AG04449 (cell line): ENCODE measurements around the gene CIT.
"Not testable (repeated sequence)": the region's sequence is repeated elsewhere in the genome, so short reads cannot be mapped to it uniquely, and the experiment has no call there.

Source experiments
- CTCF ChIA-PET: fragments of 350-600 bp; formaldehyde crosslinking; extraction: SDS; loops from one replicate; lab custom pipeline; 2021; ENCODE audit warnings: antibody characterized with exemption; lab: Yijun Ruan, JAX
- POLR2A ChIA-PET: fragments of 400-600, 350-600 bp; formaldehyde crosslinking; extraction: SDS; loops from one replicate; lab custom pipeline; 2020; ENCODE audit warnings: antibody characterized with exemption, inconsistent platforms; lab: Yijun Ruan, JAX
- DNase-seq: peaks from one replicate; pipeline ENCODE4 v3.0.0-alpha.2; 2010; ENCODE audit warnings: low read depth, low spot score
- H3K4me3 ChIP-seq: 2 replicates; pipeline ENCODE4 v1.5.1; 2011; ENCODE audit warnings: low read depth, mild to moderate bottlenecking, control low read depth, low read length
- TF ChIP-seq, protein P1 (sequence below): IDR thresholded peaks from one replicate; pipeline ENCODE4 v1.5.1; 2011; ENCODE audit warnings: mild to moderate bottlenecking, moderate library complexity, low read length, control low read depth, inconsistent platforms; ENCODE audit not compliant: insufficient read depth; ENCODE audit errors: missing control alignments

CIT gene

DNA sequence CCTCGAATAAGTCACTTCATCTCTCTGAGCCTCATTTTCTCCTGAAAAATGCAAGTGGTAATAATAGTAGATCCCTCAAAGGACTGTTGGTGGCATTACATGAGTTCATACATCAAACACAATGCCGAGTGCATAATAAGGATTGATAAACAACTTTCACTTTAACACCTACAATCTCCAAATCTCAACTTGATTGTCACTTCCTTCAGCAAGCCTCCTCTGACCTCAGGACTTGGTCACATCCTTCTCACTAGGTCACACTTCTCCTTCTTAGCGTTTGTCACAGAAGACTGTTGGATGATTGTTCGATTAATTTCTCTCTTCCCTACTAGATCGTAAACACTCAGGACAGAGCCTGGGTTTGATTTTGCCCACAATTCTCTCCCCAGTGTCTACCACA is 217.0 kb downstream of the CIT start:
- DNase-seq = no peak
- TF ChIP-seq, protein P1, sequence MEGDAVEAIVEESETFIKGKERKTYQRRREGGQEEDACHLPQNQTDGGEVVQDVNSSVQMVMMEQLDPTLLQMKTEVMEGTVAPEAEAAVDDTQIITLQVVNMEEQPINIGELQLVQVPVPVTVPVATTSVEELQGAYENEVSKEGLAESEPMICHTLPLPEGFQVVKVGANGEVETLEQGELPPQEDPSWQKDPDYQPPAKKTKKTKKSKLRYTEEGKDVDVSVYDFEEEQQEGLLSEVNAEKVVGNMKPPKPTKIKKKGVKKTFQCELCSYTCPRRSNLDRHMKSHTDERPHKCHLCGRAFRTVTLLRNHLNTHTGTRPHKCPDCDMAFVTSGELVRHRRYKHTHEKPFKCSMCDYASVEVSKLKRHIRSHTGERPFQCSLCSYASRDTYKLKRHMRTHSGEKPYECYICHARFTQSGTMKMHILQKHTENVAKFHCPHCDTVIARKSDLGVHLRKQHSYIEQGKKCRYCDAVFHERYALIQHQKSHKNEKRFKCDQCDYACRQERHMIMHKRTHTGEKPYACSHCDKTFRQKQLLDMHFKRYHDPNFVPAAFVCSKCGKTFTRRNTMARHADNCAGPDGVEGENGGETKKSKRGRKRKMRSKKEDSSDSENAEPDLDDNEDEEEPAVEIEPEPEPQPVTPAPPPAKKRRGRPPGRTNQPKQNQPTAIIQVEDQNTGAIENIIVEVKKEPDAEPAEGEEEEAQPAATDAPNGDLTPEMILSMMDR = no peak
- ChIA-PET POLR2A (no interaction called here), CTCF (interaction anchor here (1.2 to 2.1 kb wide), 3 partner anchors 11 to 16 kb away, joined by 3 to 12 read pairs (median 8); no protein-coding TSS in a partner anchor)
- no peak overlapping the region for H3K4me3 ChIP-seq

DNA sequence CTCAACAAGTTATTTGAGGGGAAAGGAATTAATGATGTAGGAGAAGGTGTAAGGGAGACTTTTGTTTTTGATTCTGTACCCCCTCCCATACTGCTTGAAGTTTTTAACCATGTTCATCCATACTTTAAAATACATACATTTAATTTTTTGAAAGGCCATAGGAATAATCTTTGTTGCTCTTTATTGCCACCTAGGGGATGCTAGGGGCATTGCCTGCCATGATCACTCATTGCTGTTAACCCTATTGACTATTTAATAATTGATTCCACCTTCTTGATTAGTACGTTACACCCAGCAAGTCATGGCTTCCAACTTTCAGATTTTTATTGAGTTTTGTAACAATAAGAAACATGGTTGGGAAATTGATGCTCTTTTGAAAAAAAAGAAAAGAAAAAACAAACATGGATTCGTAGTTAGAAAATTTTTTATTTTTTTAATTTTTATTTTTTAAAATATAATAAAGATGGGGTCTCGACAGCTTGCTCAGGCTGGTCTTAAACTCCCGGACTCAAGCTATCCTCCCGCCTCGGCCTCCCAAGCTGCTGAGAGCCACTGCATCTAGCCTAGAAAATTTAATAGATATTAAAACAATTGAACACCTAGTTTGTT is 217.7 kb downstream of the CIT start:
- TF ChIP-seq, protein P1 = peak; percentile 65
- CTCF ChIA-PET = interaction anchor here (1.0 to 2.1 kb wide), 7 partner anchors 8 to 123 kb away, joined by 3 to 12 read pairs (median 8); partner anchors contain the start of gene PRKAB1

DNA sequence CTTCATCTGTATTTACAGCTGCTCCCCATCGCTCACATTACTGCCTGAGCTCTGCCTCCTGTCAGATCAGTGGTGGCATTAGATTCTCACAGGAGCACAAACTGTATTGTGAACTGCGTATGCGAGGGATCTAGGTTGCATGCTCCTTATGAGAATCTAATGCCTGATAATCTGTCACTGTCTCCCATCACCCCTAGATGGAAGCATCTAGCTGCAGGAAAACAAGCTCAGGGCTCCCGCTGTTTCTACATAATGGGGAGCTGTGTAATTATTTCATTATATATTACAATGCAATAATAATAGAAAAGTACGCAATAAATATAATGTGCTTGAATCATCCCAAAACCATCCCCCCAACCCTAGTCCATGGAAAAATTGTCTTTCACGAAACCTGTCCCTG is 219.0 kb downstream of the CIT start:
- H3K4me3 ChIP-seq, DNase-seq, POLR2A ChIA-PET: not testable (repeated sequence)
- CTCF ChIA-PET = interaction anchor here (0.8 to 2.1 kb wide), 8 partner anchors 9 to 281 kb away, joined by 3 to 12 read pairs (median 8); partner anchors contain the start of gene PRKAB1

More for the DNA sequence above, 217.7 kb downstream of the CIT start:
- no peak overlapping the region for H3K4me3 ChIP-seq
- POLR2A ChIA-PET = no interaction called here
- DNase-seq = no peak

DNA sequence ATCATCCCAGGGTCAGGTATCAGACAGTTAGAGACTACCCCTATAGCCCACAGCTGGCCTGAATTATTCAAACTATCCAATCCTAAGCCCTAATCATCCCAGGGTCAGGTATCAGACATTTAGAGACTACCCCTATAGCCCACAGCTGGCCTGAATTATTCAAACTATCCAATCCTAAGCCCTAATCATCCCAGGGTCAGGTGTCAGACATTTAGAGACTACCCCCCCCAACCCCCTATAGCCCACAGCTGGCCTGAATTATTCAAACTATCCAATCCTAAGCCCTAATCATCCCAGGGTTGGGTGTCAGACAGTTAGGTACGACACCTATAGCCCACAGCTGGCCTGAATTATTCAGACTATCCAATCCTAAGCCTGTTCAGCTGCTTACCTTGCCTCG is 220.1 kb downstream of the CIT start:
- POLR2A ChIA-PET, H3K4me3 ChIP-seq, DNase-seq: not testable (repeated sequence)
- CTCF ChIA-PET = interaction anchor here (1.0 kb wide), 1 partner anchor 9 kb away, joined by 3 read pairs; no protein-coding TSS in a partner anchor

DNA sequence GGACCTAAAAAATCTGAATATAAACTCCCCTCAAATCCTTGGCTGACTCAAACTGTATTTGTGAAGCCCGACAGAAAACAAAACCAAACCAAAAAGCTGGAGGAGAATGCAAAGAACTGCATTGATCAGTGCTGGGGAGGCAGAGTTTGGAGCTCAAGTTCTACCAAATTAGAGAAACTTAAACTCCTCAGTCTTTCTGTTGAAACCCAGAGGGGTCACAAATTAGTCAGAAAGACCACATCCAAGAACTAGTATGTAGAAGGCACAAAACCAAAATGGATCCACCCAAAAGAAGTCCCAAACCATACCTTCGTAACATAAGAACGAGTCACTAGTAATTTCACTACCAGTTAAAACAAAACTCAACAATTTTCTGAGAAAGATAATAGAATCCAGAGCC is 224.5 kb downstream of the CIT start:
- no peak for DNase-seq
- ChIA-PET POLR2A (no interaction called here), CTCF (interaction anchor here (1.3 to 1.5 kb wide), 3 partner anchors 9 to 16 kb away, joined by 3 to 5 read pairs (median 4); no protein-coding TSS in a partner anchor)
- TF ChIP-seq, protein P1 = no peak
- no peak overlapping the region for H3K4me3 ChIP-seq

DNA sequence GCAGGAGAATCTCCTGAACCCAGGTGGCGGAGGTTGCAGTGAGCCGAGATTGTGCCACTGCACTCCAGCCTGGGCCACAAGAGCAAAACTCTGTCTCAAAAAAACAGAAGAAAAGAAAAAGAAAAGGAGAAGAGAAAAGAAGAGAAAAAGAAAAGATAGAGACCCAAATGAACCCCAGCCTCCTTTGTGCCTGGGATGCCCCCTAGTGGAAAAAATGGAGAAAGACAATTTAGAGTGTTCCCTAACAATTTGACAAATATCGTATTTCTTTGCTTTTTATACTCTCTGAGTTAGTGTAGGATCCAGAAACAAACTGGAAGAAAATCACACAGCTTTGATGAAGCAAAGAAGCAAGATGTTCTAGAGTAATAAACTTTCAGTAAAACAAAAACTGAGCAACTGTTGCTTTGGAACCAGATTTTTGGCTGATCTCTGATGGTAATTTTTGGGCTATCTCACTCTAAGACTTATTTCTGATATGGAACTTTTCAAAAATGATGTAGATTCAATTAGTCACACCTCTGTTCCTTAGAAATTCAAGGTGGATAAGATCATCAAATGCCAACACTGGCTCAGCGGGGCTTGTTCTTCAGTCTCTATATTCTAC is 227.8 kb downstream of the CIT start:
- no peak for DNase-seq
- CTCF ChIA-PET = interaction anchor here (0.9 to 2.9 kb wide), 4 partner anchors 10 to 18 kb away, joined by 3 to 12 read pairs (median 4); partner anchors contain the start of gene PRKAB1

More for the DNA sequence above, 227.8 kb downstream of the CIT start:
- POLR2A ChIA-PET = no interaction called here
- TF ChIP-seq, protein P1 = peak; percentile 24
- H3K4me3 ChIP-seq = no peak overlapping the region
